Common myeloid progenitor, CD34-positive (primary cell): ENCODE data around the gene RGS5.

ENCODE experiments used
- CTCF ChIA-PET: fragments of 350-600 bp; sonication (Branson Sonifier 250); formaldehyde crosslinking; loops from one replicate; lab custom pipeline; 2021; ENCODE audit warnings: antibody characterized with exemption; lab: Charles Lee
- POLR2A ChIA-PET: fragments of 350-600 bp; sonication (Branson Sonifier 250); formaldehyde crosslinking; loops from one replicate; lab custom pipeline; 2021; ENCODE audit warnings: antibody characterized with exemption; lab: Charles Lee
- DNase-seq, 3 donors: peaks; one replicate each; pipeline versions ENCODE4 v3.0.0 to v3.0.0-alpha.2; 2013
- H3K27ac ChIP-seq, 2 experiments: 1 replicate in 1 of 2; 2 replicates in 1 of 2; pipeline ENCODE4 v1.7.0; 2013; ENCODE audit warnings: inconsistent platforms in 2 of 2, low read length in 2 of 2, mild to moderate bottlenecking in 2 of 2, low read depth in 1 of 2, moderate library complexity in 1 of 2; ENCODE audit not compliant: severe bottlenecking in 2 of 2, insufficient read depth in 1 of 2, poor library complexity in 1 of 2
- H3K27me3 ChIP-seq, 5 experiments: replicated peaks in 2 of 5; 1 replicate in 3 of 5; 2 replicates in 2 of 5; pipeline versions ENCODE4 v1.6.1 to v1.7.0; 2013; ENCODE audit warnings: low read length in 4 of 5, mild to moderate bottlenecking in 2 of 5, moderate library complexity in 2 of 5, inconsistent platforms in 1 of 5; ENCODE audit not compliant: insufficient read depth in 5 of 5, control insufficient read depth in 4 of 5
- H3K36me3 ChIP-seq, 4 experiments: 1 replicate in 2 of 4; 2 replicates in 2 of 4; pipeline versions ENCODE4 v1.6.1 to v1.7.0; 2013; ENCODE audit warnings: low read length in 3 of 4, control low read depth in 1 of 4, mild to moderate bottlenecking in 1 of 4; ENCODE audit not compliant: control insufficient read depth in 4 of 4, insufficient read depth in 4 of 4
- H3K4me1 ChIP-seq, 4 experiments: 1 replicate in 3 of 4; 2 replicates in 1 of 4; pipeline versions ENCODE4 v1.6.1 to v1.7.1; 2013; ENCODE audit warnings: low read length in 3 of 4, mild to moderate bottlenecking in 3 of 4, control low read depth in 1 of 4, inconsistent platforms in 1 of 4, moderate library complexity in 1 of 4; ENCODE audit not compliant: control insufficient read depth in 4 of 4, insufficient read depth in 4 of 4; ENCODE audit errors: control extremely low read depth in 1 of 4
- H3K4me3 ChIP-seq, 7 experiments: 1 replicate in 4 of 7; 2 replicates in 3 of 7; pipeline versions ENCODE4 v1.5.1 to v1.7.0; 2013; ENCODE audit warnings: mild to moderate bottlenecking in 7 of 7, low read length in 6 of 7, moderate library complexity in 6 of 7, inconsistent platforms in 2 of 7, low read depth in 2 of 7, control low read depth in 1 of 7; ENCODE audit not compliant: insufficient read depth in 4 of 7, control insufficient read depth in 1 of 7; ENCODE audit errors: extremely low read depth in 1 of 7
- H3K9me3 ChIP-seq, 5 experiments: 1 replicate in 4 of 5; 2 replicates in 1 of 5; pipeline versions ENCODE4 v1.6.1 to v1.7.1; 2013; ENCODE audit warnings: low read length in 4 of 5, mild to moderate bottlenecking in 2 of 5, inconsistent platforms in 1 of 5, low read depth in 1 of 5, moderate library complexity in 1 of 5; ENCODE audit not compliant: control insufficient read depth in 4 of 5, insufficient read depth in 2 of 5; ENCODE audit errors: control extremely low read depth in 1 of 5
- WGBS: methylation state at CpG from one replicate; pipeline ENCODE4 v1.1.5; 2013; ENCODE audit not compliant: insufficient coverage; 5-methylcytosine and 5-hydroxymethylcytosine counted together

The RGS5 gene

GRCh38 chr1:163107655-163108054 lies 95.1 kb downstream of the RGS5 start:
- no peak for DNase-seq
- ChIA-PET POLR2A (no interaction called here), CTCF (no interaction called here)
- Histone ChIP-seq H3K9me3 (peaks cover 0 to 2% (median 0%) of the 10 kb centered on the region in 5 experiments), H3K27ac (no peak overlapping the region), H3K4me3 (no peak overlapping the region), H3K36me3 (no peaks in the 10 kb centered on the region), H3K27me3 (no peaks in the 10 kb centered on the region), H3K4me1 (no peaks in the 10 kb centered on the region)
- WGBS = 100% methylated on average over 1 of the region's 5 CpGs

- Histone ChIP-seq H3K4me3 (no peak overlapping the region), H3K27me3 (no peaks in the 10 kb centered on the region), H3K27ac (no peak overlapping the region), H3K9me3 (peaks cover 0 to 2% (median 0%) of the 10 kb centered on the region in 5 experiments), H3K36me3 (no peaks in the 10 kb centered on the region), H3K4me1 (no peaks in the 10 kb centered on the region)
- POLR2A ChIA-PET = no interaction called here
- WGBS = 100% methylated on average over 2 of the region's 2 CpGs
- CTCF ChIA-PET = no interaction called here
- no peak for DNase-seq
Measured at GRCh38 chr1:163106364-163106987, 96.2 kb downstream of the RGS5 start.

- ChIA-PET POLR2A (no interaction called here), CTCF (no interaction called here)
- Histone ChIP-seq H3K27ac (no peak overlapping the region), H3K4me3 (no peak overlapping the region), H3K4me1 (no peaks in the 10 kb centered on the region), H3K9me3 (peaks cover 0 to 2% (median 0%) of the 10 kb centered on the region in 5 experiments), H3K27me3 (no peaks in the 10 kb centered on the region), H3K36me3 (no peaks in the 10 kb centered on the region)
- DNase-seq = no peak
- WGBS = 100% methylated on average over 3 of the region's 4 CpGs
Measured at GRCh38 chr1:163104385-163105099, 98.2 kb downstream of the RGS5 start.

GRCh38 chr1:163102590-163102989 lies 100.1 kb downstream of the RGS5 start:
- H3K4me1 ChIP-seq = no peaks in the 10 kb centered on the region
- no peaks in the 10 kb centered on the region for H3K36me3 ChIP-seq
- ChIA-PET POLR2A (no interaction called here), CTCF (no interaction called here)
- DNase-seq = no peak
- WGBS = 94% methylated on average over 1 of the region's 1 CpG
- no peak overlapping the region for H3K4me3 ChIP-seq
- no peaks in the 10 kb centered on the region for H3K27me3 ChIP-seq
- no peak overlapping the region for H3K27ac ChIP-seq
- H3K9me3 ChIP-seq = no peaks in the 10 kb centered on the region

GRCh38 chr1:163095213-163095612 lies 107.5 kb downstream of the RGS5 start:
- WGBS = no CpG with 5 or more reads among the region's 1 CpG

GRCh38 chr1:163094589-163094988 lies 108.1 kb downstream of the RGS5 start:
- DNase-seq = no peak
- ChIA-PET POLR2A (no interaction called here), CTCF (no interaction called here)
- H3K27ac ChIP-seq = no peak overlapping the region
- no peaks in the 10 kb centered on the region for H3K9me3 ChIP-seq
- H3K4me1 ChIP-seq = no peaks in the 10 kb centered on the region
- WGBS = 89% methylated on average over 2 of the region's 2 CpGs
- H3K4me3 ChIP-seq = no peak overlapping the region
- H3K36me3 ChIP-seq = no peaks in the 10 kb centered on the region
- H3K27me3 ChIP-seq = peaks cover 0 to 2% (median 0%) of the 10 kb centered on the region in 5 experiments

More at GRCh38 chr1:163095213-163095612, 107.5 kb downstream of the RGS5 start:
- DNase-seq = no peak
- H3K9me3 ChIP-seq = no peaks in the 10 kb centered on the region
- H3K27ac ChIP-seq = no peak overlapping the region
- H3K36me3 ChIP-seq = no peaks in the 10 kb centered on the region
- ChIA-PET POLR2A (no interaction called here), CTCF (no interaction called here)
- no peak overlapping the region for H3K4me3 ChIP-seq
- peaks cover 0 to 2% (median 0%) of the 10 kb centered on the region in 5 experiments for H3K27me3 ChIP-seq
- no peaks in the 10 kb centered on the region for H3K4me1 ChIP-seq

GRCh38 chr1:163094182-163094581 lies 108.5 kb downstream of the RGS5 start:
- Histone ChIP-seq H3K36me3 (no peaks in the 10 kb centered on the region), H3K27ac (no peak overlapping the region), H3K4me1 (no peaks in the 10 kb centered on the region), H3K9me3 (no peaks in the 10 kb centered on the region), H3K27me3 (peaks cover 0 to 2% (median 0%) of the 10 kb centered on the region in 5 experiments), H3K4me3 (no peak overlapping the region)
- ChIA-PET POLR2A (no interaction called here), CTCF (no interaction called here)
- 94% methylated on average over 2 of the region's 4 CpGs for WGBS
- no peak for DNase-seq
